HG03575 (cell line): ENCODE results near the gene ALKBH4.
"Not testable (repeated sequence)": the region's sequence is repeated elsewhere in the genome, so short reads cannot be mapped to it uniquely, and the experiment has no call there.

Source experiments
- ATAC-seq: cut with Tn5 transposase; IDR thresholded peaks from one replicate; pipeline ENCODE4 v1.9.1; 2021; ENCODE audit not compliant: unreplicated experiment, insufficient number of reproducible peaks, low FRiP score; ENCODE audit errors: extremely low read depth

Gene ALKBH4

GRCh38 chr7:102479982-102480637 lies 15.4 kb upstream of the ALKBH4 start:
- ATAC-seq: not testable (repeated sequence)

GRCh38 chr7:102479209-102479584 lies 14.5 kb upstream of the ALKBH4 start:
- ATAC-seq: peak; percentile 22

- ATAC-seq: peak; percentile 46
Observed at GRCh38 chr7:102478314-102479208, 13.9 kb upstream of the ALKBH4 start, which contains the start of gene POLR2J. POLR2J (minus strand) TSS chr7:102478922; CDS start chr7:102478860, 62 bp downstream.

GRCh38 chr7:102474736-102475435 lies 10.2 kb upstream of the ALKBH4 start:
- ATAC-seq: not testable (repeated sequence)

GRCh38 chr7:102474116-102474515 lies 9.5 kb upstream of the ALKBH4 start:
- not testable (repeated sequence) for ATAC-seq

- no peak for ATAC-seq
Observed at GRCh38 chr7:102473271-102473991, 8.8 kb upstream of the ALKBH4 start.

- ATAC-seq: no peak
Observed at GRCh38 chr7:102472126-102473041, 7.7 kb upstream of the ALKBH4 start.

- no peak for ATAC-seq
Observed at GRCh38 chr7:102471791-102472125, 7.1 kb upstream of the ALKBH4 start.

GRCh38 chr7:102469972-102470825 lies 5.5 kb upstream of the ALKBH4 start:
- no peak for ATAC-seq

GRCh38 chr7:102469351-102469971 lies 4.8 kb upstream of the ALKBH4 start:
- ATAC-seq: no peak

- no peak for ATAC-seq
Observed at GRCh38 chr7:102468478-102469350, 4.1 kb upstream of the ALKBH4 start.

- no peak for ATAC-seq
Observed at GRCh38 chr7:102467581-102468477, 3.2 kb upstream of the ALKBH4 start.

GRCh38 chr7:102466097-102466496 lies 1.4 kb upstream of the ALKBH4 start:
- no peak for ATAC-seq

- ATAC-seq: no peak
Observed at GRCh38 chr7:102463841-102464576, 654 bp downstream of the ALKBH4 start.
